Spleen (tissue), 7 donors: ENCODE measurements around the gene ALX1.

Source experiments
- POLR2A ChIP-seq, 3 donors: fragments of 450-650 bp; IDR thresholded peaks; one replicate each; pipeline ENCODE4 v1.5.1; 2017; ENCODE audit warnings: antibody characterized with exemption in 3 of 3, mild to moderate bottlenecking in 1 of 3
- TF ChIP-seq, protein P1 (sequence below), 11 experiments: fragments of 200-600 bp in 7 of 11; fragments of 450-650 bp in 4 of 11; sonication (generic) in 4 of 11; IDR thresholded peaks in 8 of 11; conservative IDR thresholded peaks in 3 of 11; 1 replicate in 7 of 11; 2 replicates in 4 of 11; pipeline versions ENCODE4 v1.4.0 to v1.8.0; 2016 to 2021; ENCODE audit warnings: antibody characterized with exemption in 11 of 11, inconsistent platforms in 4 of 11, mild to moderate bottlenecking in 1 of 11
- donor health status: DM: no; HTN: no; CAD: no; lungs with moderate emphysema.
- donor health status: DM: no; HTN: no; CAD: no.
- donor health status: DM: no; HTN: no; CAD: no.

DNA sequence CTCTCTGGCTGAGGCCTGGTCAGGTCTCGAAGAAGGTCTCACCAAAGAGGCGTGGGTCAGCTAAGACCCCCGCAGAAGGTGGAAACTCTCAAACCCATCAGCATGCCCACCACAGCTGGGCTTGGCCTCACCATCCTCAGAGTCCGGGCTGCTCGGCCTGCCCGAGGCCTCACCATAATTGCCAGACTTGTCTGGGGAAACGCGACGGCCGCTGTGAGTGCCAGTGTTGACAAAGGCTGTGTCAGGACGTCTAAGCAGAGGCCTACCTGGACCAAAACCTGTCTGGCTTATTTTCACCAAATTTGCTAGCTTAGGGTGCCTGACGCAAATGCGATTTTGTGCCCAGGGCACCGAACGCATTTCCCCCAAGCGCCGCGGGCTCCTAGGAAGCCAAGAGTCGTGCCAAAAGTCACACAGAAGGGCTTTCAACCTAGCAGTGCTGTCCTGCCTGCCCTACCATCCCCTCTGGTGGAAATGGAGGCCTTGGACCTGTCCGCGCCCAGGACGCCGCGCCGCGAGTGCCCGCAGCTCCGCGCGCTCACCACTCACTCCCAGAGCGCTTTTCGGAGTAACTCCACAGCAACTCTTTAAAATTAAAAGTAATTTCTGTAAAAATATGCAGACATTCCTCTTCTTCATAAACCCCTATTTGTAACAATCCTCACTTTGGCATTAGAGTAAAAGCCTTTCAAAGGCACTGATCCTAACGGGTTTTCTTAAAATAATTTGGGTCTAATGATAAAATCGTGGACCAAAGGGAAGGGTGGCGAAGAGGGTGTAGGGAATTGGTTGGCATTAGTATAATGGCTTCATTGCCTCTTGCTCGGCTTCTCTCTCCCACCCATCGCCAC, 1.2 kb upstream of the ALX1 start:
- TF ChIP-seq, protein P1, sequence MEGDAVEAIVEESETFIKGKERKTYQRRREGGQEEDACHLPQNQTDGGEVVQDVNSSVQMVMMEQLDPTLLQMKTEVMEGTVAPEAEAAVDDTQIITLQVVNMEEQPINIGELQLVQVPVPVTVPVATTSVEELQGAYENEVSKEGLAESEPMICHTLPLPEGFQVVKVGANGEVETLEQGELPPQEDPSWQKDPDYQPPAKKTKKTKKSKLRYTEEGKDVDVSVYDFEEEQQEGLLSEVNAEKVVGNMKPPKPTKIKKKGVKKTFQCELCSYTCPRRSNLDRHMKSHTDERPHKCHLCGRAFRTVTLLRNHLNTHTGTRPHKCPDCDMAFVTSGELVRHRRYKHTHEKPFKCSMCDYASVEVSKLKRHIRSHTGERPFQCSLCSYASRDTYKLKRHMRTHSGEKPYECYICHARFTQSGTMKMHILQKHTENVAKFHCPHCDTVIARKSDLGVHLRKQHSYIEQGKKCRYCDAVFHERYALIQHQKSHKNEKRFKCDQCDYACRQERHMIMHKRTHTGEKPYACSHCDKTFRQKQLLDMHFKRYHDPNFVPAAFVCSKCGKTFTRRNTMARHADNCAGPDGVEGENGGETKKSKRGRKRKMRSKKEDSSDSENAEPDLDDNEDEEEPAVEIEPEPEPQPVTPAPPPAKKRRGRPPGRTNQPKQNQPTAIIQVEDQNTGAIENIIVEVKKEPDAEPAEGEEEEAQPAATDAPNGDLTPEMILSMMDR (IDR thresholded peaks at IDR 0.05 in 8 of 11, conservative IDR thresholded peaks at IDR 0.05 in 3 of 11): no peak
- no peak for TF ChIP-seq POLR2A (IDR thresholded peaks at IDR 0.05)
